ES-I3 (cell line): ENCODE data around the gene EFCAB8.

ENCODE experiments used
- H3K36me3 ChIP-seq: 2 replicates; pipeline ENCODE4 v1.6.1; 2013; ENCODE audit warnings: mild to moderate bottlenecking, low read length, control low read depth, moderate library complexity; ENCODE audit not compliant: insufficient read depth
- H3K4me1 ChIP-seq: 2 replicates; pipeline ENCODE4 v1.6.1; 2013; ENCODE audit warnings: mild to moderate bottlenecking, control low read depth, low read length; ENCODE audit not compliant: insufficient read depth
- H3K9ac ChIP-seq: 2 replicates; pipeline ENCODE4 v1.6.1; 2013; ENCODE audit warnings: low read depth, mild to moderate bottlenecking, low read length, moderate library complexity
- H3K9me3 ChIP-seq: 2 replicates; pipeline ENCODE4 v1.6.1; 2013; ENCODE audit warnings: mild to moderate bottlenecking, low read length, moderate library complexity; ENCODE audit not compliant: control insufficient read depth, insufficient read depth

EFCAB8 gene

GRCh38 chr20:33005908-33006775 is 147.4 kb downstream of the EFCAB8 start:
- H3K9me3 ChIP-seq, result peaks cover 5% of the 10 kb centered on the region; the same call in 1 of the 2 replicates
- no peaks in the 10 kb centered on the region; the same call in 1 of the 2 replicates for H3K4me1 ChIP-seq
- H3K36me3 ChIP-seq, result no peaks in the 10 kb centered on the region
- no peak overlapping the region for H3K9ac ChIP-seq

GRCh38 chr20:33006776-33007375 is 148.2 kb downstream of the EFCAB8 start:
- Histone ChIP-seq H3K9me3 (peaks cover 5% of the 10 kb centered on the region; the same call in 1 of the 2 replicates), H3K4me1 (no peaks in the 10 kb centered on the region), H3K9ac (no peak overlapping the region), H3K36me3 (no peaks in the 10 kb centered on the region)

GRCh38 chr20:33007376-33008335 is 148.9 kb downstream of the EFCAB8 start, which contains the start of gene BPIFB2:
Gene BPIFB2, plus strand, starts transcription at chr20:33007704. Its CDS starts 871 bp downstream, at chr20:33008575.
- no peaks in the 10 kb centered on the region for H3K4me1 ChIP-seq
- H3K9ac ChIP-seq, result no peak within 1 kb of the TSS
- H3K36me3 ChIP-seq, result no peaks in the 10 kb centered on the region
- peaks cover 5% of the 10 kb centered on the region; the same call in 1 of the 2 replicates for H3K9me3 ChIP-seq

GRCh38 chr20:33008336-33009213 is 149.9 kb downstream of the EFCAB8 start:
- H3K36me3 ChIP-seq, result no peaks in the 10 kb centered on the region
- H3K9me3 ChIP-seq, result peaks cover 5% of the 10 kb centered on the region; the same call in 1 of the 2 replicates
- H3K4me1 ChIP-seq, result no peaks in the 10 kb centered on the region
- H3K9ac ChIP-seq, result no peak overlapping the region

- no peaks in the 10 kb centered on the region for H3K36me3 ChIP-seq
- peaks cover 4% of the 10 kb centered on the region; the same call in 1 of the 2 replicates for H3K4me1 ChIP-seq
- no peak overlapping the region for H3K9ac ChIP-seq
- peaks cover 5% of the 10 kb centered on the region; the same call in 1 of the 2 replicates for H3K9me3 ChIP-seq
These were observed 150.8 kb downstream of the EFCAB8 start for GRCh38 chr20:33009214-33010132.

- Histone ChIP-seq H3K9ac (no peak overlapping the region), H3K9me3 (peaks cover 3% of the 10 kb centered on the region; the same call in 1 of the 2 replicates), H3K4me1 (peaks cover 6% of the 10 kb centered on the region; the same call in 1 of the 2 replicates), H3K36me3 (no peaks in the 10 kb centered on the region)
These were observed 151.4 kb downstream of the EFCAB8 start for GRCh38 chr20:33010133-33010504.

- Histone ChIP-seq H3K9ac (no peak overlapping the region), H3K4me1 (peaks cover 6% of the 10 kb centered on the region; the same call in 1 of the 2 replicates), H3K9me3 (peaks cover under 1% of the 10 kb centered on the region; the same call in 1 of the 2 replicates), H3K36me3 (no peaks in the 10 kb centered on the region)
These were observed 152.1 kb downstream of the EFCAB8 start for GRCh38 chr20:33010674-33011449.
